Inferior parietal cortex (tissue), 1 donor: ENCODE data around the gene MORN5.

Experiments used
- DNase-seq: peaks from one replicate; pipeline ENCODE4 v3.0.0-alpha.2; 2016; ENCODE audit errors: extremely low spot score

MORN5 gene

DNA sequence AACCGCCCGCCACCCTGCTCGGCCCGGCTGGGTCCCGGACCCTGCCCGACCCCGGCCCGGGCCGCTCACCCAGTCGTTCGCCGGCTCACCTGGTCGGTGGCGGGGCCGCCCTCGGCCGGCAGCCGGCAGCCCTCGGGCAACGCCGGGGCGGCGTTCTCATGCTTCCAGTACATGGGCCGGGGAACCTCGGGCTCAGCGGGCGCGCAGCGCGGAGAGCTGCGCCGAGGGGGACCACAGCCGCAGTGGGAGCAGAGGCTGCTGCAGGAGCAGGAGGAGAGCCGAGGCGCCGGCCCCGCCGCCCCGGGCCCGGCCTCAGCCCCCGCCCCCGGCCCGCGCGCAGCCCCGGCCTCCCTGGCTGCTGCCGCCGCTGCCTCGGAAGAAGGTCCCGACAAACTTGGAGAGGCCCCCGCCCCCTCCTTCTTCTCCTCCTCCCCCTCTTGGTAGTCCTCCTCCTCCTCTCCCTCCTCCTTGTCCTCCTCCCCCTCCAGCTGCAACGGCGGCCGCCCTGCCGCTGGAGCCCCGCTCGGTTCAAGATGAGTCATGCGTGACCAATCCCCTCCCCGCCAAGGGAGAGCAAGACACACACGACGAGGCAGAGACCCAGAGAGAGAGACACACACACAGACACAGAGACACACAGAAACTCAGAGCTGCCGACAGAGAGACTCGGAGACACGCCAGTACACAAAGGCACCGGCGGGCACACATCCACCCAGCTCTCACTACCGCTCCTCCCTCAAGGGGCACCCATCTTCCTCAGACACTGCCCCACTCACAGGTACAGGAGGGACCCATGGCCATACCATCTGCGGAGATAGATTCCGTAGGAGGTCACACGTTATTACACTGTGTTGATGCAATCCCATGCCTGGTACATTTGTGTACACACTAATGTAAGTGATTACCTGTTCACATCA is 69.1 kb downstream of the MORN5 start, which contains the start of gene LHX6:
LHX6 (minus strand) TSS at position 390 of the 917 bp plus-strand sequence; CDS start at position 173, 217 bp downstream.
- no peak for DNase-seq

DNA sequence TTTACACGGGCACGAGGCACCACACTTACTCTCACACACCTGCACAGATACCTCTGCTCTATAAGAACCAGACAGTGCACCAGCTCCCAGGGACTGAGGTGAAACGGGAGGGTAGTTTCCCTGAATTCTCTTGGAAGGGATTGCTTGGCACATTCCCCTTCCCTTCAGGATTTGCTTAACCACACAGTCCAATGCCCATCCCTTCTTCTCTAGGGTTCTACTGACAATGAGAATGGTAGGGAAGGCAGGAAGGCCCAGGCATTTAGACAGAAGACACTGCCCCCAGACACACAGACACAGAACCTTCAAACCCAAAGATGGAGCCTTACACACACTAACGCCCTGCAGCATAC is 69.8 kb downstream of the MORN5 start:
- no peak for DNase-seq

DNA sequence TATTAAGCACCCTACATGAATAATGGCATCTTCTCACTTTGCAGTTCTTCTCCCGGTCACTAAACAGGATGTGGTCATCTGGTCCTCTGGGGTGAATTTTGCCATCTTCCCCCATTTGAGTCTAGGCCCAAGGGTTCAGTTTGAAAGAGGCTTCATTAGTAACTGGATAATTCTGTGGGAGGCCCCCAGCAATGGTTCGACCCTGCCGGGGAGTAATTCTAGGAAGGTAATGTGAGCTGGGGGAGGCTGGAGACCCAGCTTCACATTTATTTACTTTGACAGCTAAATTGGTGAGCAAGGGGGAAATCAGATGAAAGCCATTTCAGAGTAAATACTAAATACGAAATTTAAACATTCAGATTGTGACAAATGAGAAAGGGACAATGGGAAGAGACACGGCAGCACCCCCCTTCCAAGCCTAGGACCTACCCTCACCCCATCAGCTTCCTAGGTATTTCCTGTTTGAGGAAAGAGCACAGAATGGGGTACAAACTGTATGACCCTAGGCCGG is 73.1 kb downstream of the MORN5 start:
- no peak for DNase-seq

DNA sequence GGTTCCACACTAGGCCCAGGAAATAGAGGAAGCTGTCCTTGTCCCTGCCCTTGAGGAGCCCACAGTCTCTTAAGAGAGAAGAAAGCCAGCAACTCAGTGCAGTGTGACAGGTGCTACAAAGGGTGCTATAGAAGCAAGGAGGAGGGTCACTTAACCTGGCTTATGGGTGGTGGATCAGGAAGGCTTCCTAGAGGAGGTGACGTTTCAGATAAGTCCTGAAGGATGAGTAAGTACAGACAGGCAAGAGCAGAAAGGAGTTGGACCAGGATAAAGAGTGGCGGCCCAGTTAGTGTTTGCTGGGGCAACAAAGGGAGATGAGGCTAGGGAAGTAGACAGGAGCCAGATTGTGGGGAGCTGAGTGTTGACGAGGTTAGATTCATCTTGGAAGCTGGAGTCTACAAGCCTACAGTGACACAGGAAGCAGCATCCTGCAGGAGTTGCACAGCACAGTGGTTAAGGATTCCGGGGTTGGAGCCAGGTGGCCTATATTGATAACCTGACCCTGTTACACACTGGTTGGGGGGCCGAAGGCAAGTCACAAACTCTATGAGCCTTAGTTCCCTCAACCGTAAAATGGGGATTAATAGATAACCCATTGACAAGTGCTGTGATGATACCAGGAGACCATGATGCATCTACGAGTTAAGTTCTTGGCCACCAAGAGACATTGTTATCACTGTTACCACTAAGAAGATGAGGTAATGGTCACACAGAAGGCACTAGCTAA is 74.5 kb downstream of the MORN5 start:
- no peak for DNase-seq

DNA sequence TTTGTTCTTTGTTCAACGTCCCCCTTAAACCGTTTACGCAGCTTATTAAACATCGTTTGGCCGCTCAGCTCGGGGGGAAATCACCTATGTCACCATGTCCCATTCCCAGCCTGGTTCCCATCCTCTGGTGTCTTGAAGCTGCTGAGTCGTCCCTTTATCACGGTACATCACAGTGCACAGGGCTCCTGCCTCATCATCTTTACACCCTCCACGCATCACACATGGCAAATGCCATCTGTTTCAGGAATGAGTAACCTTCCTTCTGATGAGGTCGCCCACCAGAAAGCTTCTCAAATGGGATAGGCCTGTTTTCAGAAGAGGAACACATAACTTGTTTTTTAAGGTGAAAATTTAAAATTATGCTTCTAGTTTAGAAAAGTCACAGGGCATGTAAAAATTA is 77.0 kb downstream of the MORN5 start:
- DNase-seq = peak; percentile 30

DNA sequence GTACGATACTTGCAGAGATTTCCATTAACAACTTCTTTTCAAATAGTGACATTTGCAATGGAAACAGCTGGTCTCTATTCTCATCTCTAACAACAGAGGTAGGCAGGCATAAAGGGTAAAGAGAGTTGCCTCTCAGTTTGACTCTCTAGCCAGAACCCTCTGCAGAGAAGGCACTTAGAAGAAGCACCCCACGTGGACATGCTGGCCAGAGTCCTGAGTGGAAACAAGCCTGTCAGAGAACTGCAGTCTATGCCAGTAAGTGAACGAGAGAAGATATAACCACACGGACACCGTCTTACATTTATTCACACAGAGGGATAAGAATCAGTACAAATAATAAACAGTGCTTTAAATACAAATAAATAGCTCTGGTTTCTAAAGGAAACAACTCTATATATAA is 80.0 kb downstream of the MORN5 start:
- DNase-seq = no peak

DNA sequence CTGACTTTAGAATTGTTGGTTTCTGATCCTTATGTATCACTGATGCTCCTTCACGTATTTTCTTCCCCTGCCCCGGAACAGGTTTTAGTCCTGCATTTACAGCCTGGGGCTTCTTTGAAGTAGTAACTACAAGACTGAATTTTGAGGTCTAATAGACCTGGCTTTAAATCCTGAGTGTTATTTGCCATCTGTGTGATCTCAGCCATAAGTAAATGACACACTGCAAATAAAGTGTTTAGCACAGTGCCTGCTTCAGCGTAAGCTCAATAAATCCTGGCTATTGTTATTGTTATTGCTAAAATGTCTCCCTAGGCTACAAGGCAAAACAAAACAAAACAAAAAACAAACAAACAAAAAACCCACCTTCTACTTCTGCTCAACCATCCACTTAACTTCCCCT is 84.6 kb downstream of the MORN5 start:
- DNase-seq = no peak

DNA sequence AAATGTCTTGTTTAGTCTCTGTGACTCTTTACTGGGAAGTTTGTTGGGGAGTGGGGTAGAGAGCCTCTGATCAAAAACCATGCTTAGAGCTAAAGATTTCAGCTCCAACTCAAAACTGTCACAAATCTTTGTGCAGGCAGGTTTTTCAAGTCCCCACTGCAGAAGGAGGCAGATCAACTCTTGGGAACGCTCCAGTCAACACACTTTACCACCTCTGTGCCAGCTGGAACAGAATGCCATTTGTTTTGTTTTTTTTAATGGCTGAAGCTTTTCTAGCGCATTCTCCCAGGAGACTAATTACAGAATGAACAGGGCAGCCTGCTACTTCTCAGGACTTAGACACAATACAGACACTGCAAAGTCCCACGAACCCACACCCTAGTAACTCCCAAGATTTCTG is 87.0 kb downstream of the MORN5 start:
- no peak for DNase-seq

DNA sequence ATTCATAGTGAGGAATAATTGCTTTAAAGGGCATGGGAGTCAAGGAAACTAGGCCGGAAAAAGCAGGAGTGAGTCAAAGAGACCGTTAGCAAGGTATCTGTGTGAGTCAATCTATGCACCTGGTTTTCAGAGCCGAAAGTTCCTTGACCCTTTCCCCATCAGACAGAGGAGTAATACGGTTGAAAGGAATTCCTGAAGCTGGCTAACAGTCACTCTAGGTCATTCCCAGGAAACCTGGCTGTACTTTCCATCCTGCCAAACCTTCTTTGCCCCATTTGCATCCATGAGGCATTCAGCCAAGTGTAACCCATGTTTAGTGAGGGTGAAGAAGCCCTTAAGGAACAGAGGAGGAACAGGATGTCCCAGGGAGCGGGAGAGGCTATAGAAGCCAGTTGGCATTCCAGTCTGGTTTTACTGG is 88.7 kb downstream of the MORN5 start:
- no peak for DNase-seq
